OCI-LY3 (cell line): ENCODE measurements around the gene RMI2.

ENCODE experiments used
- H2AFZ ChIP-seq: fragments of 200-600, 300-600 bp; shearing (Covaris generic); 2 replicates; pipeline ENCODE4 v1.6.0; 2014; ENCODE audit warnings: antibody characterized with exemption, low read depth, low read length
- H3K27ac ChIP-seq: fragments of 200-600, 300-600 bp; sonication (generic); 2 replicates; pipeline ENCODE4 v1.5.1; 2014; ENCODE audit warnings: mild to moderate bottlenecking, low read length, moderate library complexity, mixed read lengths
- H3K27me3 ChIP-seq: fragments of 200-600, 300-600 bp; sonication (generic); 2 replicates; pipeline ENCODE4 v1.6.1; 2014; ENCODE audit warnings: low read depth, low read length, mixed read lengths
- H3K36me3 ChIP-seq: fragments of 200-600, 300-600 bp; sonication (generic); replicated peaks from 2 replicates; pipeline ENCODE3; 2014; ENCODE audit warnings: low read depth, low read length, mixed read lengths
- H3K4me1 ChIP-seq: fragments of 300-600, 200-600 bp; sonication (generic); 2 replicates; pipeline ENCODE4 v1.6.1; 2014; ENCODE audit warnings: low read length, mixed read lengths
- H3K4me2 ChIP-seq: fragments of 200-600, 300-600 bp; sonication (generic); 2 replicates; pipeline ENCODE4 v1.6.1; 2014; ENCODE audit warnings: low read length, mixed read lengths
- H3K4me3 ChIP-seq: fragments of 300-600, 200-600 bp; sonication (generic); 2 replicates; pipeline ENCODE4 v1.5.1; 2014; ENCODE audit warnings: antibody characterized with exemption, mild to moderate bottlenecking, low read length, moderate library complexity
- H3K79me2 ChIP-seq: fragments of 300-600, 200-600 bp; shearing (Covaris generic); 2 replicates; pipeline ENCODE4 v1.6.1; 2014; ENCODE audit warnings: mild to moderate bottlenecking, low read length, mixed read lengths
- H3K9ac ChIP-seq: fragments of 300-600, 200-600 bp; shearing (Covaris generic); 2 replicates; pipeline ENCODE4 v1.6.0; 2014; ENCODE audit warnings: mild to moderate bottlenecking, low read length, moderate library complexity
- H3K9me3 ChIP-seq: fragments of 200-600, 300-600 bp; shearing (Covaris generic); 2 replicates; pipeline ENCODE4 v1.6.1; 2014; ENCODE audit warnings: low read length, mixed read lengths; ENCODE audit not compliant: insufficient read depth
- H4K20me1 ChIP-seq: fragments of 200-600, 300-600 bp; sonication (generic); 2 replicates; pipeline ENCODE4 v1.6.1; 2016; ENCODE audit warnings: low read length, mixed read lengths; ENCODE audit not compliant: insufficient read depth
- EZH2phosphoT487 ChIP-seq: fragments of 200-600 bp; shearing (Covaris generic); IDR thresholded peaks from 2 replicates; pipeline ENCODE4 v1.6.1; 2018; ENCODE audit warnings: antibody characterized with exemption, mixed run types, low read depth
- TF ChIP-seq, protein P1 (sequence below): fragments of 200-600, 300-600 bp; sonication (generic); IDR thresholded peaks from 2 replicates; pipeline ENCODE4 v1.5.1; 2014; ENCODE audit warnings: antibody characterized with exemption, low read length, low read depth

RMI2 gene

DNA sequence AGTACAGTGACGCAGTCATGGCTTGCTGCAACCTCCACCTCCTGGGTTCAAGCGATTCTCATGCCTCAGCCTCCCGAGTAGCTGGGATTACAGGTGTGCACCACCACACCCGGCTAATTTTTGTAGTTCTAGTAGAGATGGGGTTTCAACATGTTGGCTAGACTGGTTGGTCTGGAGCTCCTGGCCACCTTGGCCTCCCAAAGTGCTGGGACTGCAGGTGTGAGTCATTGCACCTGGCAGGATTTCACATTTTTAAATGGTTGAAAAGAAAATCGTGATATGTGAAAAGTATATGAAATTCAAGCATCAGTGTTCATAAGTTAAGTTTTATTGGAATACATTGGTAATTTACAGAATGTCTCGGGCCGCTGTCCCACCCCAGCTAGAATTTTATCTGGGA lies 2.6 kb downstream of the RMI2 start:
- Histone ChIP-seq H3K4me2 (no peak overlapping the region), H3K9me3 (no peaks in the 10 kb centered on the region), H3K4me1 (peaks cover 9% of the 10 kb centered on the region), H3K4me3 (no peak overlapping the region), H3K9ac (no peak overlapping the region), H3K36me3 (peaks cover 29% of the 10 kb centered on the region), H3K79me2 (peaks cover 52% of the 10 kb centered on the region), H4K20me1 (peaks cover 18% of the 10 kb centered on the region; the same call in 1 of the 2 replicates), H3K27ac (no peak overlapping the region), H2AFZ (no peak overlapping the region), H3K27me3 (no peaks in the 10 kb centered on the region)
- no peak for TF ChIP-seq EZH2phosphoT487
- TF ChIP-seq, protein P1, sequence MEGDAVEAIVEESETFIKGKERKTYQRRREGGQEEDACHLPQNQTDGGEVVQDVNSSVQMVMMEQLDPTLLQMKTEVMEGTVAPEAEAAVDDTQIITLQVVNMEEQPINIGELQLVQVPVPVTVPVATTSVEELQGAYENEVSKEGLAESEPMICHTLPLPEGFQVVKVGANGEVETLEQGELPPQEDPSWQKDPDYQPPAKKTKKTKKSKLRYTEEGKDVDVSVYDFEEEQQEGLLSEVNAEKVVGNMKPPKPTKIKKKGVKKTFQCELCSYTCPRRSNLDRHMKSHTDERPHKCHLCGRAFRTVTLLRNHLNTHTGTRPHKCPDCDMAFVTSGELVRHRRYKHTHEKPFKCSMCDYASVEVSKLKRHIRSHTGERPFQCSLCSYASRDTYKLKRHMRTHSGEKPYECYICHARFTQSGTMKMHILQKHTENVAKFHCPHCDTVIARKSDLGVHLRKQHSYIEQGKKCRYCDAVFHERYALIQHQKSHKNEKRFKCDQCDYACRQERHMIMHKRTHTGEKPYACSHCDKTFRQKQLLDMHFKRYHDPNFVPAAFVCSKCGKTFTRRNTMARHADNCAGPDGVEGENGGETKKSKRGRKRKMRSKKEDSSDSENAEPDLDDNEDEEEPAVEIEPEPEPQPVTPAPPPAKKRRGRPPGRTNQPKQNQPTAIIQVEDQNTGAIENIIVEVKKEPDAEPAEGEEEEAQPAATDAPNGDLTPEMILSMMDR: no peak

DNA sequence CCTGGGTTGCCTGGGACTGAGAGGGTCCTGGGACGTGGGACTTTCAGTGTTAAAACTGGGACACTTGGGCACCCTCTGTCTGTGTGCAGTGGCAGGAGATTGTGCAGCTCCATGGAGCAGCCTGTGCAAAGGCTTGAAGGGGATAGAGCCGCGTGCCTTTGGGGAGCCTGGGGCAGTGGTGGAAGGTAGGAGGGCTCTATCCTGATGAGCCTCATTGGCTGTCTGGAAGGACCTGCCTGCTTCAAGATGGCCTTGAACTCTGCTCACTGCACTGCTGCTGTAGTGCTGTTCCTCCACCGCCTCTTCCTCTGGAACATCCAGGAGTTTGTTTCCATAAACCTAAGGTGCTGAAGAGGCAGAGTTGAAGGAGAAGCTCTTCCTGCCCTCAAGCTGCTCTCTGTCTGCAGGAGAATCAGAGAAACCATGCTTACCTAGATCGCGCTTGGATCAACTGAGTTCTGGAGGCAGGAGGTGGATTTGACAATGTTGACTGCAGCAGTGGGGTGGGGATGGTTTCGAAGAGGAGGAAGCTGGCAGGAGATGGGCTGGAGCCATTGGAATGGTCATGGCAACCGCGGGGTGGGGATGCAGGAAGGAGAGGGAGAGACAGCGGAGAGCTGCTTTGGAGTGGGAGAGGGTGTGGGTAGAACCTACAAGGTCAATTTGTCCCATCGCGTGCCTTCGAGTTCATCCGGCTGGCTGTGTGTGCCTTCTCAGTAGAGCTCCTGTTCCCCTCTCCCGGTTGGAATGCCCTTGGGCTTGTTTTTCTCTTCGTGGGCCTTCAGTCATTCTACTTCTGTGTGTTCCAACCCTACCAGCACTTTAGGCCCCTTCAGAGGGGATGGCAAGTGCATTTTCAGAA lies 3.7 kb downstream of the RMI2 start:
- Histone ChIP-seq H3K79me2 (peaks cover 56% of the 10 kb centered on the region), H3K4me2 (no peak overlapping the region), H3K9ac (no peak overlapping the region), H3K27ac (no peak overlapping the region), H3K9me3 (no peaks in the 10 kb centered on the region), H3K36me3 (peaks cover 40% of the 10 kb centered on the region), H3K4me1 (peaks cover 17% of the 10 kb centered on the region), H2AFZ (no peak overlapping the region), H4K20me1 (peaks cover 18% of the 10 kb centered on the region; the same call in 1 of the 2 replicates), H3K4me3 (no peak overlapping the region), H3K27me3 (no peaks in the 10 kb centered on the region)
- TF ChIP-seq, protein P1: no peak
- no peak for TF ChIP-seq EZH2phosphoT487

DNA sequence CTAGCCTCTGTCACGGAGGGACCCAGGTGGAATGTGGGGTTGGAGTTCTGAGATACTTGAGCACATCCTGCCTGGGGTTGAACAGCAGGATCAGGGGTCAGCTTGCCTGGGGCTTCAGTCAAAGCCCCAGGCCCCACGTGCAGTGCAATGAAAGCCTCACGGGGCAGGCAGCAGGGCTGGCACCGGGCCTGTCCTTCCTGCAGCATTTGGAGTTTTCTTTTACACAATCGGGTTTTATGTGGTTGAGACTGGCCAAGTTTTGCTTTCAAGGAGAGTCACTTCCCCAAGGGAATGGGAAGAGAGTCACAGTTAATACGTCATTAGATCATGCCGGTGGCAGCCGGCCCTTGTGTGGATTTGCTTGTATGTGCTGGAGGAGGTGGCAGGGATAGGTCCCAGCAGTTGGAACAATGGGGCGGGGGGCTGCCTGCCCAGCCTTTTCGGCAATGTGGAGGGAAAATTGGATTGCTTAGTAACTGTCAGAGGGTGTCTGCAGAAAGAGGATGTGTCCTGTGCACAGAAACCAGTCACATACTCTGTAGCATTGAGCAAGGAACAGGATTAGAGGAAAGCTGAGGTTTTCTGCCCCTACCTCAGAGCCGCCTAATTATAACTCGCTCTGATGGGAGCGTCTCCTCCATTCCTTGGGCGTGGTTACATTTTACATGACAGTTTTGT lies 4.5 kb downstream of the RMI2 start:
- no peaks in the 10 kb centered on the region for H3K27me3 ChIP-seq
- H3K4me3 ChIP-seq: no peak overlapping the region
- peaks cover 25% of the 10 kb centered on the region for H3K4me1 ChIP-seq
- peaks cover 40% of the 10 kb centered on the region for H3K36me3 ChIP-seq
- no peak overlapping the region for H3K27ac ChIP-seq
- no peaks in the 10 kb centered on the region for H3K9me3 ChIP-seq
- peaks cover 56% of the 10 kb centered on the region for H3K79me2 ChIP-seq
- peaks cover 18% of the 10 kb centered on the region; the same call in 1 of the 2 replicates for H4K20me1 ChIP-seq
- no peak overlapping the region for H3K9ac ChIP-seq
- no peak for TF ChIP-seq EZH2phosphoT487
- TF ChIP-seq, protein P1: no peak
- no peak overlapping the region for H2AFZ ChIP-seq
- no peak overlapping the region for H3K4me2 ChIP-seq

DNA sequence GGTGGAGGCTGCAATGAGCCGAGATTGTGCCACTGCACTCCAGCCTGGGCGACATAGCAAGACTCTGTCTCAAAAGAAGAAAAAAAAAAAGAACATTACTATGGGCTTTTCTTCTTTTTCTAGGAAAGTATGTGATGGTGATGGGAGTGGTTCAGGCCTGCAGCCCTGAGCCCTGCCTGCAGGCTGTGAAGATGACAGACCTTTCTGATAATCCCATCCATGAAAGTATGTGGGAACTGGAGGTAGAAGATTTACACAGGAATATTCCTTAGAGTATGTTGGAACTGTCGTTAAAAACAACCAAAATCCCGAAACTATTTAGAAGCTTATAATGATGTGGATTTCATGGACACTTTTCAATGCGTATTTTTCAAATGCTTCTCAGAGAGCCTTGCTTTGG lies 5.3 kb downstream of the RMI2 start:
- H3K4me2 ChIP-seq: no peak overlapping the region

More for the DNA sequence above, 5.3 kb downstream of the RMI2 start:
- Histone ChIP-seq H3K27me3 (no peaks in the 10 kb centered on the region), H3K4me3 (no peak overlapping the region), H3K79me2 (peaks cover 55% of the 10 kb centered on the region), H2AFZ (no peak overlapping the region), H3K9ac (no peak overlapping the region), H3K36me3 (peaks cover 41% of the 10 kb centered on the region), H4K20me1 (peaks cover 18% of the 10 kb centered on the region; the same call in 1 of the 2 replicates), H3K9me3 (no peaks in the 10 kb centered on the region), H3K27ac (no peak overlapping the region), H3K4me1 (peaks cover 33% of the 10 kb centered on the region)
- TF ChIP-seq, protein P1: no peak
- no peak for TF ChIP-seq EZH2phosphoT487
